ENCODE data around the gene HNRNPA1.

DNA sequence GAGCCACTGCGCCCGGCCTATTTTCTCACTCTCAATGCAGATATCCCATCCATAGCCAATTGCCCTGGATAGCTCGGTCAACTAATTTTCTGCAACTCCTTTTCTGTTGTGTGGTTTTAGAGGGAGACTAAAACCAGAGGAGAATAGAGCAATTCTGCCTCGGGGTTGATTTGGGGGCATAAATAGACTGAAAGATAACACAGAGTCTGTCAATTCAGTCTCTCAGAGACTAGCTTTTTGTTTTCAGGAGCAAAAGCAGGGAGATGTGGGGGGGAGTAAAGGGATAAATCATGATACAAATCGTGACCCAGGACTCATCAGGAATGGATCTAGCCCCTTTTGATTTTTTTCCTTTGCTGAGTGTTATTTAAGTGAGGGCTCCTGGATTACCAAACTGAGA, 50.9 kb downstream of the HNRNPA1 start:
- TF ChIP-seq CTCF (IDR thresholded peaks at IDR 0.05; ENCODE audit: poor library complexity, severe bottlenecking) (no peak), EZH2 (IDR thresholded peaks at IDR 0.05; ENCODE audit: borderline replicate concordance, insufficient read depth, low read length, poor library complexity, severe bottlenecking) (no peak), RAD21 (conservative IDR thresholded peaks at IDR 0.05) (no peak)
